H1 (cell line): ENCODE data around the gene ANO9.

Experiments used
- CHD7 ChIP-seq: fragments of 300-600 bp; sonication (generic); IDR thresholded peaks from 2 replicates; pipeline ENCODE4 v1.7.1; 2012; ENCODE audit warnings: low read length, moderate library complexity, mild to moderate bottlenecking, inconsistent platforms; ENCODE audit not compliant: insufficient replicate concordance
- CREB1 ChIP-seq: IDR thresholded peaks from 2 replicates; pipeline ENCODE4 v1.6.1; 2012; ENCODE audit warnings: inconsistent platforms
- CTCF ChIP-seq, 3 experiments: IDR thresholded peaks; 1 replicate in 2 of 3; 2 replicates in 1 of 3; pipeline versions ENCODE4 v1.5.1 to v1.6.1; 2011; ENCODE audit warnings: low read length in 3 of 3, mild to moderate bottlenecking in 3 of 3, inconsistent platforms in 2 of 3, low read depth in 1 of 3, moderate library complexity in 1 of 3; ENCODE audit not compliant: insufficient read depth in 1 of 3; ENCODE audit errors: control extremely low read depth in 1 of 3
- EP300 ChIP-seq, 2 experiments: IDR thresholded peaks; 1 replicate in 1 of 2; 2 replicates in 1 of 2; pipeline ENCODE4 v1.6.1; 2011 to 2012; ENCODE audit warnings: low read depth in 2 of 2, low read length in 2 of 2, mild to moderate bottlenecking in 2 of 2, borderline replicate concordance in 1 of 2, inconsistent platforms in 1 of 2, moderate library complexity in 1 of 2
- HDAC2 ChIP-seq, 2 experiments: fragments of 300-600 bp in 1 of 2; sonication (generic) in 1 of 2; IDR thresholded peaks; 2 replicates each; pipeline ENCODE4 v1.6.1; 2011 to 2012; ENCODE audit warnings: low read depth in 2 of 2, low read length in 2 of 2, mild to moderate bottlenecking in 2 of 2, moderate library complexity in 2 of 2, borderline replicate concordance in 1 of 2, inconsistent platforms in 1 of 2
- JUN ChIP-seq: IDR thresholded peaks from 2 replicates; pipeline ENCODE4 v1.6.1; 2011; ENCODE audit warnings: low read depth, mild to moderate bottlenecking, improper control_type of control experiment, low read length
- MAFK ChIP-seq: IDR thresholded peaks from 2 replicates; pipeline ENCODE4 v1.6.1; 2012; ENCODE audit warnings: low read depth, mild to moderate bottlenecking, improper control_type of control experiment, low read length
- POLR2A ChIP-seq, 2 experiments: IDR thresholded peaks; 1 replicate in 1 of 2; 2 replicates in 1 of 2; pipeline ENCODE4 v1.6.1; 2011; ENCODE audit warnings: low read depth in 2 of 2, low read length in 2 of 2, mild to moderate bottlenecking in 2 of 2; ENCODE audit errors: control extremely low read depth in 1 of 2
- POLR2AphosphoS5 ChIP-seq: IDR thresholded peaks from 2 replicates; pipeline ENCODE4 v1.6.1; 2011; ENCODE audit warnings: low read depth, low read length
- RAD21 ChIP-seq, 2 experiments: IDR thresholded peaks in 1 of 2; conservative IDR thresholded peaks in 1 of 2; 2 replicates each; pipeline ENCODE4 v1.6.1; 2011; ENCODE audit warnings: low read depth in 2 of 2, low read length in 2 of 2, improper control_type of control experiment in 1 of 2, inconsistent platforms in 1 of 2, mild to moderate bottlenecking in 1 of 2, moderate library complexity in 1 of 2
- SP2 ChIP-seq: IDR thresholded peaks from 2 replicates; pipeline ENCODE4 v1.6.1; 2012; ENCODE audit warnings: mild to moderate bottlenecking, low read length, inconsistent platforms
- ZNF274 ChIP-seq: IDR thresholded peaks from 2 replicates; pipeline ENCODE4 v1.7.0; 2012; ENCODE audit warnings: low read length, borderline replicate concordance; ENCODE audit errors: extremely low read depth
- TF ChIP-seq, protein P1 (sequence below): IDR thresholded peaks from 2 replicates; pipeline ENCODE4 v1.6.1; 2011; ENCODE audit warnings: low read length, improper control_type of control experiment

GRCh38 chr11:403021-403760, 38.6 kb downstream of the ANO9 start:
- TF ChIP-seq POLR2AphosphoS5 (no peak), ZNF274 (no peak), EP300 (IDR thresholded peaks at IDR 0.05; ENCODE audit: borderline replicate concordance in 1 of 2, low read depth in 2 of 2, low read length in 2 of 2) (no peak), SP2 (no peak), CTCF (IDR thresholded peaks at IDR 0.05; ENCODE audit: control extremely low read depth in 1 of 3, insufficient read depth in 1 of 3, low read depth in 1 of 3, low read length in 3 of 3) (no peak), CHD7 (no peak), POLR2A (IDR thresholded peaks at IDR 0.05; ENCODE audit: control extremely low read depth in 1 of 2, low read depth in 2 of 2, low read length in 2 of 2) (no peak), HDAC2 (IDR thresholded peaks at IDR 0.05; ENCODE audit: borderline replicate concordance in 1 of 2, low read depth in 2 of 2, low read length in 2 of 2) (no peak), JUN (no peak), CREB1 (no peak), RAD21 (IDR thresholded peaks at IDR 0.05 in 1 of 2, conservative IDR thresholded peaks at IDR 0.05 in 1 of 2; ENCODE audit: low read depth in 2 of 2, low read length in 2 of 2) (no peak), MAFK (no peak)
- TF ChIP-seq, protein P1, sequence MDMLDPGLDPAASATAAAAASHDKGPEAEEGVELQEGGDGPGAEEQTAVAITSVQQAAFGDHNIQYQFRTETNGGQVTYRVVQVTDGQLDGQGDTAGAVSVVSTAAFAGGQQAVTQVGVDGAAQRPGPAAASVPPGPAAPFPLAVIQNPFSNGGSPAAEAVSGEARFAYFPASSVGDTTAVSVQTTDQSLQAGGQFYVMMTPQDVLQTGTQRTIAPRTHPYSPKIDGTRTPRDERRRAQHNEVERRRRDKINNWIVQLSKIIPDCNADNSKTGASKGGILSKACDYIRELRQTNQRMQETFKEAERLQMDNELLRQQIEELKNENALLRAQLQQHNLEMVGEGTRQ: no peak
